HEK293 (cell line): Measurements from ENCODE around the gene FKRP.

Experiments used
- BCL11A ChIP-seq: fragments of 450-650 bp; formaldehyde crosslinking; IDR thresholded peaks from 2 replicates; pipeline ENCODE4 v1.5.1; 2016; ENCODE audit warnings: low read depth, missing biosample characterization, missing genetic modification characterization
- BCL11B ChIP-seq: fragments of 450-650 bp; formaldehyde crosslinking; IDR thresholded peaks from 2 replicates; pipeline ENCODE4 v1.5.1; 2016; ENCODE audit warnings: low read depth, missing biosample characterization, missing genetic modification characterization
- HOXC10 ChIP-seq: sonication (generic); formaldehyde crosslinking; IDR thresholded peaks from 2 replicates; pipeline ENCODE4 v1.8.1; 2023; ENCODE audit warnings: mild to moderate bottlenecking, missing genetic modification reagents
- HOXD13 ChIP-seq: sonication (generic); formaldehyde crosslinking; IDR thresholded peaks from 2 replicates; pipeline ENCODE4 v1.8.0; 2022; ENCODE audit warnings: missing genetic modification reagents, borderline replicate concordance
- PRDM4 ChIP-seq: fragments of 450-650 bp; formaldehyde crosslinking; IDR thresholded peaks from 2 replicates; pipeline ENCODE4 v1.5.1; 2017; ENCODE audit warnings: missing biosample characterization, missing genetic modification characterization
- SCRT2 ChIP-seq: fragments of 450-650 bp; formaldehyde crosslinking; IDR thresholded peaks from 2 replicates; pipeline ENCODE4 v1.5.1; 2016; ENCODE audit warnings: missing biosample characterization, missing genetic modification characterization
- SETDB1 ChIP-seq: IDR thresholded peaks from one replicate; pipeline ENCODE4 v1.6.1; 2017; ENCODE audit warnings: mild to moderate bottlenecking, low read length, moderate library complexity, mixed read lengths; ENCODE audit not compliant: insufficient read length
- TSHZ1 ChIP-seq: fragments of 450-650 bp; formaldehyde crosslinking; IDR thresholded peaks from 2 replicates; pipeline ENCODE4 v1.5.1; 2016; ENCODE audit warnings: missing biosample characterization, missing genetic modification characterization, borderline replicate concordance
- ZBTB1 ChIP-seq: fragments of 450-650 bp; formaldehyde crosslinking; IDR thresholded peaks from 2 replicates; pipeline ENCODE4 v1.5.1; 2016; ENCODE audit warnings: missing biosample characterization, missing genetic modification characterization
- ZBTB21 ChIP-seq: fragments of 450-650 bp; formaldehyde crosslinking; IDR thresholded peaks from 2 replicates; pipeline ENCODE4 v1.5.1; 2017; ENCODE audit warnings: missing biosample characterization, missing genetic modification characterization
- ZFP37 ChIP-seq: fragments of 450-650 bp; formaldehyde crosslinking; IDR thresholded peaks from 2 replicates; pipeline ENCODE4 v1.5.1; 2016; ENCODE audit warnings: missing biosample characterization, missing genetic modification characterization
- ZNF157 ChIP-seq: fragments of 450-650 bp; formaldehyde crosslinking; IDR thresholded peaks from 2 replicates; pipeline ENCODE4 v1.5.1; 2016; ENCODE audit warnings: missing biosample characterization, missing genetic modification characterization
- ZNF202 ChIP-seq: fragments of 450-650 bp; formaldehyde crosslinking; IDR thresholded peaks from 2 replicates; pipeline ENCODE4 v1.5.1; 2016; ENCODE audit warnings: missing biosample characterization, missing genetic modification characterization, borderline replicate concordance
- ZNF248 ChIP-seq: fragments of 450-650 bp; formaldehyde crosslinking; IDR thresholded peaks from 2 replicates; pipeline ENCODE4 v1.5.1; 2017; ENCODE audit warnings: missing biosample characterization, missing genetic modification characterization
- ZNF292 ChIP-seq: fragments of 450-650 bp; formaldehyde crosslinking; IDR thresholded peaks from 2 replicates; pipeline ENCODE4 v1.5.1; 2016; ENCODE audit warnings: low read depth, missing biosample characterization, missing genetic modification characterization, borderline replicate concordance
- ZNF366 ChIP-seq: fragments of 450-650 bp; formaldehyde crosslinking; conservative IDR thresholded peaks from 2 replicates; pipeline ENCODE4 v1.5.1; 2016; ENCODE audit warnings: missing biosample characterization, missing genetic modification characterization
- ZNF37A ChIP-seq: fragments of 450-650 bp; IDR thresholded peaks from 2 replicates; pipeline ENCODE4 v1.5.1; 2018; ENCODE audit warnings: missing biosample characterization, missing genetic modification characterization
- ZNF391 ChIP-seq: fragments of 450-650 bp; formaldehyde crosslinking; IDR thresholded peaks from 2 replicates; pipeline ENCODE4 v1.5.1; 2016; ENCODE audit warnings: low read depth, missing biosample characterization, missing genetic modification characterization, borderline replicate concordance
- ZNF394 ChIP-seq: fragments of 450-650 bp; formaldehyde crosslinking; IDR thresholded peaks from 2 replicates; pipeline ENCODE4 v1.5.1; 2016; ENCODE audit warnings: missing biosample characterization, missing genetic modification characterization, mild to moderate bottlenecking, moderate library complexity, borderline replicate concordance
- ZNF398 ChIP-seq: fragments of 450-650 bp; formaldehyde crosslinking; IDR thresholded peaks from 2 replicates; pipeline ENCODE4 v1.5.1; 2017; ENCODE audit warnings: missing biosample characterization, missing genetic modification characterization
- ZNF488 ChIP-seq: fragments of 450-650 bp; formaldehyde crosslinking; IDR thresholded peaks from 2 replicates; pipeline ENCODE4 v1.5.1; 2016; ENCODE audit warnings: missing biosample characterization, missing genetic modification characterization
- ZNF501 ChIP-seq: fragments of 450-650 bp; formaldehyde crosslinking; IDR thresholded peaks from 2 replicates; pipeline ENCODE4 v1.5.1; 2016; ENCODE audit warnings: missing biosample characterization, missing genetic modification characterization
- ZNF692 ChIP-seq: fragments of 450-650 bp; formaldehyde crosslinking; IDR thresholded peaks from 2 replicates; pipeline ENCODE4 v1.5.1; 2016; ENCODE audit warnings: missing biosample characterization, missing genetic modification characterization
- TF ChIP-seq, protein P1 (sequence below): sonication (generic); formaldehyde crosslinking; IDR thresholded peaks from 2 replicates; pipeline ENCODE4 v1.8.1; 2022; ENCODE audit warnings: mild to moderate bottlenecking, moderate library complexity, missing genetic modification reagents
- TF ChIP-seq, protein P2 (sequence below): fragments of 450-650 bp; formaldehyde crosslinking; IDR thresholded peaks from 2 replicates; pipeline ENCODE4 v1.5.1; 2016; ENCODE audit warnings: missing biosample characterization, missing genetic modification characterization

FKRP gene

GRCh38 chr19:46784262-46785053, 38.6 kb downstream of the FKRP start (continued):
- TF ChIP-seq ZFP37 (tag by site-specific recombination) (peak; percentile 56; the same call in 1 of the 2 replicates), ZNF398 (tag by site-specific recombination) (peak; percentile 99), ZNF202 (no peak), SETDB1 (no peak), ZNF391 (tag by site-specific recombination) (no peak), ZNF488 (tag by site-specific recombination) (no peak), ZNF394 (tag by site-specific recombination) (no peak), ZNF157 (tag by site-specific recombination) (no peak), ZBTB21 (tag by site-specific recombination) (no peak), HOXC10 (CRISPR knock-in tag) (no peak), ZNF37A (tag by site-specific recombination) (no peak), ZNF692 (tag by site-specific recombination) (peak; percentile 95), BCL11A (tag by site-specific recombination) (no peak), PRDM4 (peak; percentile 60; the same call in 1 of the 2 replicates), ZBTB1 (tag by site-specific recombination) (no peak), TSHZ1 (tag by site-specific recombination) (no peak), BCL11B (peak; percentile 73), ZNF501 (tag by site-specific recombination) (peak; percentile 40; the same call in 1 of the 2 replicates), ZNF248 (tag by site-specific recombination) (no peak), ZNF292 (tag by site-specific recombination) (no peak), HOXD13 (CRISPR knock-in tag) (peak; percentile 94), SCRT2 (tag by site-specific recombination) (no peak), ZNF366 (tag by site-specific recombination) (no peak)
- TF ChIP-seq, protein P1, sequence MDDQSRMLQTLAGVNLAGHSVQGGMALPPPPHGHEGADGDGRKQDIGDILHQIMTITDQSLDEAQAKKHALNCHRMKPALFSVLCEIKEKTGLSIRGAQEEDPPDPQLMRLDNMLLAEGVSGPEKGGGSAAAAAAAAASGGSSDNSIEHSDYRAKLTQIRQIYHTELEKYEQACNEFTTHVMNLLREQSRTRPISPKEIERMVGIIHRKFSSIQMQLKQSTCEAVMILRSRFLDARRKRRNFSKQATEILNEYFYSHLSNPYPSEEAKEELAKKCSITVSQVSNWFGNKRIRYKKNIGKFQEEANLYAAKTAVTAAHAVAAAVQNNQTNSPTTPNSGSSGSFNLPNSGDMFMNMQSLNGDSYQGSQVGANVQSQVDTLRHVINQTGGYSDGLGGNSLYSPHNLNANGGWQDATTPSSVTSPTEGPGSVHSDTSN = no peak
- TF ChIP-seq, protein P2, sequence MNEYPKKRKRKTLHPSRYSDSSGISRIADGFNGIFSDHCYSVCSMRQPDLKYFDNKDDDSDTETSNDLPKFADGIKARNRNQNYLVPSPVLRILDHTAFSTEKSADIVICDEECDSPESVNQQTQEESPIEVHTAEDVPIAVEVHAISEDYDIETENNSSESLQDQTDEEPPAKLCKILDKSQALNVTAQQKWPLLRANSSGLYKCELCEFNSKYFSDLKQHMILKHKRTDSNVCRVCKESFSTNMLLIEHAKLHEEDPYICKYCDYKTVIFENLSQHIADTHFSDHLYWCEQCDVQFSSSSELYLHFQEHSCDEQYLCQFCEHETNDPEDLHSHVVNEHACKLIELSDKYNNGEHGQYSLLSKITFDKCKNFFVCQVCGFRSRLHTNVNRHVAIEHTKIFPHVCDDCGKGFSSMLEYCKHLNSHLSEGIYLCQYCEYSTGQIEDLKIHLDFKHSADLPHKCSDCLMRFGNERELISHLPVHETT (tag by site-specific recombination) = no peak
